Fibroblast of pulmonary artery (primary cell): ENCODE results near the gene GLDC.

Source experiments
- DNase-seq: peaks from one replicate; pipeline ENCODE4 v3.0.0-alpha.2; 2010; ENCODE audit warnings: low read depth
- H3K4me3 ChIP-seq: replicated peaks from 2 replicates; pipeline ENCODE4 v1.5.1; 2011; ENCODE audit warnings: low read depth, mild to moderate bottlenecking, control low read depth, low read length, moderate library complexity
- TF ChIP-seq, protein P1 (sequence below): IDR thresholded peaks from 2 replicates; pipeline ENCODE4 v1.5.1; 2011; ENCODE audit warnings: mild to moderate bottlenecking, control low read depth, low read length, inconsistent platforms; ENCODE audit errors: missing control alignments

GLDC gene

DNA sequence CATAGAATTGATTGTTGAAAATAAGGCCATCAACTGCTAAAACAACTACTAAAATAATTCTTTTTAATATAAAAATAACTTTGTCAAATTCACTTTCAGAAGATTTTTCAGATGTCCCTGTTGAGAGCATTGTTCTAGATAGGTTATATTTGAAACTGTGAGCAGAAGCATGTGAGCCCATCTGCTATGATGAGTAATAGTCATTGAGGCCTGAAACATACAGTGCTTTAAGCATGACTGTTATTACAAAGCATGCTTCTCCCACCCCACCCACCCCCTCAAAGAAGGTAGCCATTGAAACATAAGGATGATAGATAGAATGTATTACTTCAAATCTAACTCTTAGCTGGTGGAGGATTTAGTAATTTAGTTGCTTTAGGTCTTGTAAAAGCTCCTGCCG lies 146.5 kb downstream of the GLDC start:
- DNase-seq = peak; percentile 37
- TF ChIP-seq, protein P1, sequence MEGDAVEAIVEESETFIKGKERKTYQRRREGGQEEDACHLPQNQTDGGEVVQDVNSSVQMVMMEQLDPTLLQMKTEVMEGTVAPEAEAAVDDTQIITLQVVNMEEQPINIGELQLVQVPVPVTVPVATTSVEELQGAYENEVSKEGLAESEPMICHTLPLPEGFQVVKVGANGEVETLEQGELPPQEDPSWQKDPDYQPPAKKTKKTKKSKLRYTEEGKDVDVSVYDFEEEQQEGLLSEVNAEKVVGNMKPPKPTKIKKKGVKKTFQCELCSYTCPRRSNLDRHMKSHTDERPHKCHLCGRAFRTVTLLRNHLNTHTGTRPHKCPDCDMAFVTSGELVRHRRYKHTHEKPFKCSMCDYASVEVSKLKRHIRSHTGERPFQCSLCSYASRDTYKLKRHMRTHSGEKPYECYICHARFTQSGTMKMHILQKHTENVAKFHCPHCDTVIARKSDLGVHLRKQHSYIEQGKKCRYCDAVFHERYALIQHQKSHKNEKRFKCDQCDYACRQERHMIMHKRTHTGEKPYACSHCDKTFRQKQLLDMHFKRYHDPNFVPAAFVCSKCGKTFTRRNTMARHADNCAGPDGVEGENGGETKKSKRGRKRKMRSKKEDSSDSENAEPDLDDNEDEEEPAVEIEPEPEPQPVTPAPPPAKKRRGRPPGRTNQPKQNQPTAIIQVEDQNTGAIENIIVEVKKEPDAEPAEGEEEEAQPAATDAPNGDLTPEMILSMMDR = no peak

GRCh38 chr9:6495466-6495865 lies 150.1 kb downstream of the GLDC start:
- no peak for DNase-seq
- no peak overlapping the region for H3K4me3 ChIP-seq

More for the DNA sequence above, 146.5 kb downstream of the GLDC start:
- H3K4me3 ChIP-seq = no peak overlapping the region

DNA sequence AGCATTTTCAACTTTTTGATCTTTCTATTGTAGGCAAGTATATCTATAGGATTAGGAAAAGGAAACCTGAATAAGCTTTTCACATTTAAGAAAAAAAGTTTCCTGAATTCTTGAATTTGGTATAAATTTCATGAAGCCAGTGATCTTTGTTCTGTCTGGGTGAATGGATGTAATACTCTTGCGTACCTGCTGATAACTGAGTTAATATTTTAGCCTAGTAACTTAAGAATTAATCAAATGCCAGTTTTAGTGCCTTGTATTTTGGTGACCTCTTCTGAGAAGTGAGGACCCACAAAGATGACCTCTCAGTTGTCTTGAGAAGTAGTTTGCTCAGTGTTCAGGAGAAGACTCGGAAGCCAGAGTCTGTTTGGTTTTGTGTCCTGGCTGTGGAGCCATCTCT lies 154.7 kb downstream of the GLDC start:
- DNase-seq = no peak
- TF ChIP-seq, protein P1 = no peak

More at GRCh38 chr9:6495466-6495865, 150.1 kb downstream of the GLDC start:
- TF ChIP-seq, protein P1 = no peak

DNA sequence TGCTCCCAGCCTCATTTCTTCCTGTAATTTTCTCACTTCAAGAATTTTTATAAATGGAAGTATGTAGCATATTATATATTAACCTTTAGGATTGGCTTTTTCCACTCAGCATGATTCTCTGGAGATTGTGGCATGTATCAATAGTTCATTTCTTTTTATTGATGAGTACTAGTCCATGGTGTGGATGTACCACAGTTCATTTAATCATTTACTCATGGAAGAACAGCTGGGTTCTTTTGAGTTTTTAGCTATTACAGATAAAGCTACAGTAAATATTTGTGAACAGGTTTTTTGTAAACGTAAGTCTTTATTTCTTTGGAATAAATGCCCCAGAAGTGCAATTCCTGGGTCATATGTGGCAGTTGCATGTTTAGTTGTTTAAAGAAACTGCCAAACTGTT lies 156.4 kb downstream of the GLDC start:
- no peak for DNase-seq
- H3K4me3 ChIP-seq = no peak overlapping the region
- TF ChIP-seq, protein P1 = no peak

More for the DNA sequence above, 154.7 kb downstream of the GLDC start:
- no peak overlapping the region for H3K4me3 ChIP-seq

GRCh38 chr9:6488395-6488794 lies 157.1 kb downstream of the GLDC start:
- no peak overlapping the region for H3K4me3 ChIP-seq
- TF ChIP-seq, protein P1 = no peak
- no peak for DNase-seq

DNA sequence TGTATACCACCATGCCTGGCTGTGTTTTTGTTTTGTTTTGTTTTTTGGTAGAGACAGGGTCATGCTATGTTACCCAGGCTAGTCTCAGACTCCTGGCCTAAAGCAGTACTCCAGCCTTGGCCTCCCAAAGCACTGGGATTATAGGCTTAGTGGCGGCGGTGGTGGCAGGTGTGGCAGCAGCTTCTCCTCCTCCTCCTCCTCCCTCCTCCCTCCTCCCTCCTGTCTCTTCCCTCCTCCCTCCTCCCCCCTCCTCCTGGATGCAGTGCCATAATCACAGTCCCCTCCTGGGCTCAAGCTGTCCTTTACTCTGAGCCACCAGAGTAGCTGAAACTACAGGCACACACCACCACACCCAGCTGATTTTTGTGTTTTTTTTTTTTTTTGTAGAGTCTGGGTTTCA lies 161.3 kb downstream of the GLDC start:
- H3K4me3 ChIP-seq = no peak overlapping the region
- DNase-seq = no peak
- TF ChIP-seq, protein P1 = no peak
